Measurements from ENCODE around the gene NUDT5.

NUDT5 gene

DNA sequence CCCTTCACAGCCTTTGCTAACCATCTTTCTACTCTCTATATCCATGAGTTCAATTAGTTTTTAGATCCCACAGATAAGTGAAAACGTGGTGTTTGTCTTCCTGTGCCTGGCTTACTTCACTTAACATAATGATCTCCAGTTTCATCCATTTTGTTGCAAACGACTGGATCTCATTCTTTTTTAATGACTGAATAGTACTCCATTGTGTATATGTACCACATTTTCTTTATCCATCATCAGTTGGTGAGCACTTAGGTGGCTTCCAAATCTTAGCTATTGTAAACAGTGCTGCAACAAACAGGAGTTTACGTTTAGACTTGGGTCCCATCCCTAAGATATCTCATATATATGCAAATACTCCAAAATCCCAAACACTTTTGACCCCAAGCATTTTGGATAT is 9.4 kb upstream of the NUDT5 start:
- Histone ChIP-seq H3K4me2 (ENCODE audit: low read depth, low read length, poor library complexity, severe bottlenecking) (no peak overlapping the region), H3K4me3 (ENCODE audit: insufficient read depth, low read length, poor library complexity, severe bottlenecking) (no peak overlapping the region), H3K27me3 (ENCODE audit: low read length) (no peaks in the 10 kb centered on the region), H3K9ac (ENCODE audit: low read length) (no peak overlapping the region), H3K79me2 (ENCODE audit: insufficient read depth, low read length) (peaks cover 83% of the 10 kb centered on the region), H3K27ac (ENCODE audit: low read depth, low read length) (no peak overlapping the region), H4K20me1 (ENCODE audit: low read depth, low read length) (peaks cover 11% of the 10 kb centered on the region; the same call in 1 of the 2 replicates), H3K36me3 (ENCODE audit: low read length) (peaks cover 23% of the 10 kb centered on the region), H3K9me2 (replicated peaks; ENCODE audit: insufficient read depth, low read length) (no peaks in the 10 kb centered on the region), H3K9me3 (ENCODE audit: insufficient read depth, low read length) (no peaks in the 10 kb centered on the region), H3F3A (ENCODE audit: insufficient read depth) (peaks cover 9% of the 10 kb centered on the region; the same call in 1 of the 2 replicates), H2AFZ (ENCODE audit: low read depth, low read length, severe bottlenecking) (no peak overlapping the region)
- TF ChIP-seq, protein P1, sequence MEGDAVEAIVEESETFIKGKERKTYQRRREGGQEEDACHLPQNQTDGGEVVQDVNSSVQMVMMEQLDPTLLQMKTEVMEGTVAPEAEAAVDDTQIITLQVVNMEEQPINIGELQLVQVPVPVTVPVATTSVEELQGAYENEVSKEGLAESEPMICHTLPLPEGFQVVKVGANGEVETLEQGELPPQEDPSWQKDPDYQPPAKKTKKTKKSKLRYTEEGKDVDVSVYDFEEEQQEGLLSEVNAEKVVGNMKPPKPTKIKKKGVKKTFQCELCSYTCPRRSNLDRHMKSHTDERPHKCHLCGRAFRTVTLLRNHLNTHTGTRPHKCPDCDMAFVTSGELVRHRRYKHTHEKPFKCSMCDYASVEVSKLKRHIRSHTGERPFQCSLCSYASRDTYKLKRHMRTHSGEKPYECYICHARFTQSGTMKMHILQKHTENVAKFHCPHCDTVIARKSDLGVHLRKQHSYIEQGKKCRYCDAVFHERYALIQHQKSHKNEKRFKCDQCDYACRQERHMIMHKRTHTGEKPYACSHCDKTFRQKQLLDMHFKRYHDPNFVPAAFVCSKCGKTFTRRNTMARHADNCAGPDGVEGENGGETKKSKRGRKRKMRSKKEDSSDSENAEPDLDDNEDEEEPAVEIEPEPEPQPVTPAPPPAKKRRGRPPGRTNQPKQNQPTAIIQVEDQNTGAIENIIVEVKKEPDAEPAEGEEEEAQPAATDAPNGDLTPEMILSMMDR (IDR thresholded peaks at IDR 0.05; ENCODE audit: insufficient read depth, low read length, poor library complexity, severe bottlenecking): no peak
- TF ChIP-seq EZH2phosphoT487 (conservative IDR thresholded peaks at IDR 0.05; ENCODE audit: low read length): no peak

DNA sequence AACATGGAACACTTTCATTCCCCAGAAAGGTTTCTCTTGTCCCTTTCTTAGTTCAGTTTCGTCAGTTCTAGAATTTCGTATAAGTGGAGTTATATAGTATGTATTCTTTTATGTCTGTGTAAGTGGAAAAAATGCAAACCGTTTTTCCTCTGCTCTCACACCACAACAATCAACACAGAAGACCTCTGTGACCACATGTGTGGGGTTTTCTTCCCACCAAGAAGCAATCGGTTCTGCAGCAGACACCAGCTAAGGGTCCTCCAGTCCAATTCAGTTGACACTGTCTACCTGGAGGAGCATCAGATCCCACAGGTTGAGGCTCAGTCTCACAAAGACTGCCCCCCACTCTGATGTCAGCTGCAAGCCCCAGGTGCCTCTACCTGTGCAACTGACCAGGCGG is 6.5 kb upstream of the NUDT5 start:
- H3K4me2 ChIP-seq (ENCODE audit: low read depth, low read length, poor library complexity, severe bottlenecking): no peak overlapping the region
- no peak overlapping the region for H3K9ac ChIP-seq (ENCODE audit: low read length)
- H3K79me2 ChIP-seq (ENCODE audit: insufficient read depth, low read length): peaks cover 96% of the 10 kb centered on the region
- no peaks in the 10 kb centered on the region for H3K9me2 ChIP-seq (replicated peaks; ENCODE audit: insufficient read depth, low read length)
- H3K27ac ChIP-seq (ENCODE audit: low read depth, low read length): no peak overlapping the region
- H3K9me3 ChIP-seq (ENCODE audit: insufficient read depth, low read length): no peaks in the 10 kb centered on the region
- peaks cover 8% of the 10 kb centered on the region; the same call in 1 of the 2 replicates for H3F3A ChIP-seq (ENCODE audit: insufficient read depth)
- peaks cover 19% of the 10 kb centered on the region for H3K36me3 ChIP-seq (ENCODE audit: low read length)
- H4K20me1 ChIP-seq (ENCODE audit: low read depth, low read length): peaks cover 9% of the 10 kb centered on the region; the same call in 1 of the 2 replicates
- H3K4me3 ChIP-seq (ENCODE audit: insufficient read depth, low read length, poor library complexity, severe bottlenecking): no peak overlapping the region
- TF ChIP-seq, protein P1 (IDR thresholded peaks at IDR 0.05; ENCODE audit: insufficient read depth, low read length, poor library complexity, severe bottlenecking): no peak
- TF ChIP-seq EZH2phosphoT487 (conservative IDR thresholded peaks at IDR 0.05; ENCODE audit: low read length): no peak
- H2AFZ ChIP-seq (ENCODE audit: low read depth, low read length, severe bottlenecking): no peak overlapping the region
- no peaks in the 10 kb centered on the region for H3K27me3 ChIP-seq (ENCODE audit: low read length)

DNA sequence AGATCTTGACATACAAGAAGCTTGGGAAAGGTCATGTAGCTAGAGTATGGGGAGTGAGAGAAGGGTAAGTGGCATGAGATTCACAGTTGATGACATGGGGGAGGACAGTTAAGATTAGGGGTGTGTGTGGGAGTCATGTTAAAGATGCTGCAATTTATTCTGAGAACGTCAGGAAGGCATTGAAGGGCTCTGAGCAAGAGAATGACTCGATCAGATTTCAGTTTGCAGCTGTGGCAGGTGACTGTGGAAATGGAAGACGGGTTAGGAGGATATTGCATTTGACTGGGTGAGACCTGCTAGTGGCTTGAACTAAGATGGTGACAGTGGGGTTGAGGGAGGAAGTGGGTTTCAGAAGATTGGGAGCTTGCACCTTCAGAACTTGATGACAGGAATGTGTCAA is 5.9 kb upstream of the NUDT5 start:
- Histone ChIP-seq H3F3A (ENCODE audit: insufficient read depth) (peaks cover 8% of the 10 kb centered on the region; the same call in 1 of the 2 replicates), H3K4me2 (ENCODE audit: low read depth, low read length, poor library complexity, severe bottlenecking) (no peak overlapping the region), H3K79me2 (ENCODE audit: insufficient read depth, low read length) (peaks cover 97% of the 10 kb centered on the region), H3K36me3 (ENCODE audit: low read length) (peaks cover 15% of the 10 kb centered on the region), H3K27me3 (ENCODE audit: low read length) (no peaks in the 10 kb centered on the region), H3K9ac (ENCODE audit: low read length) (no peak overlapping the region), H3K27ac (ENCODE audit: low read depth, low read length) (no peak overlapping the region), H3K9me2 (replicated peaks; ENCODE audit: insufficient read depth, low read length) (no peaks in the 10 kb centered on the region), H2AFZ (ENCODE audit: low read depth, low read length, severe bottlenecking) (no peak overlapping the region), H3K4me3 (ENCODE audit: insufficient read depth, low read length, poor library complexity, severe bottlenecking) (no peak overlapping the region), H4K20me1 (ENCODE audit: low read depth, low read length) (peaks cover 9% of the 10 kb centered on the region; the same call in 1 of the 2 replicates), H3K9me3 (ENCODE audit: insufficient read depth, low read length) (no peaks in the 10 kb centered on the region)
- TF ChIP-seq, protein P1 (IDR thresholded peaks at IDR 0.05; ENCODE audit: insufficient read depth, low read length, poor library complexity, severe bottlenecking): no peak
- no peak for TF ChIP-seq EZH2phosphoT487 (conservative IDR thresholded peaks at IDR 0.05; ENCODE audit: low read length)
